CD8-positive, alpha-beta memory T cell (primary cell): ENCODE results near the gene DCAF8L2. TPM values are rescaled to one million over a fixed set of nuclear protein-coding genes. Genes with fewer than 3 reads are reported as not detected.
"Not testable (repeated sequence)": the region's sequence is repeated elsewhere in the genome, so short reads cannot be mapped to it uniquely, and the experiment has no call there.

ENCODE experiments used
- CTCF ChIA-PET: fragments of 350-600 bp; sonication (Branson Sonifier 250); formaldehyde crosslinking; loops from one replicate; lab custom pipeline; 2021; ENCODE audit warnings: antibody characterized with exemption; lab: Charles Lee
- POLR2A ChIA-PET: fragments of 350-600 bp; sonication (Branson Sonifier 250); formaldehyde crosslinking; loops from one replicate; lab custom pipeline; 2021; ENCODE audit warnings: antibody characterized with exemption; lab: Charles Lee
- DNase-seq, 5 donors: peaks; one replicate each; pipeline versions ENCODE4 v3.0.0 to v3.0.0-alpha.2; 2020 to 2022; ENCODE audit warnings: mixed read lengths in 1 of 5
- H3K27ac ChIP-seq: one replicate; pipeline ENCODE4 v1.7.0; 2013; ENCODE audit warnings: low read depth, mild to moderate bottlenecking, low read length, moderate library complexity
- H3K27me3 ChIP-seq: 2 replicates; pipeline ENCODE4 v1.7.0; 2013; ENCODE audit warnings: low read length, mild to moderate bottlenecking; ENCODE audit not compliant: insufficient read depth, poor library complexity, severe bottlenecking
- H3K36me3 ChIP-seq: 2 replicates; pipeline ENCODE4 v1.7.0; 2013; ENCODE audit warnings: mild to moderate bottlenecking, low read length, moderate library complexity; ENCODE audit not compliant: insufficient read depth
- H3K4me1 ChIP-seq: 2 replicates; pipeline ENCODE4 v1.7.0; 2013; ENCODE audit warnings: mild to moderate bottlenecking, low read length, moderate library complexity; ENCODE audit not compliant: insufficient read depth
- H3K4me3 ChIP-seq: 2 replicates; pipeline ENCODE4 v1.7.0; 2013; ENCODE audit warnings: mild to moderate bottlenecking, low read length
- H3K9me3 ChIP-seq: 2 replicates; pipeline ENCODE4 v1.7.0; 2013; ENCODE audit warnings: mild to moderate bottlenecking, low read length
- H3K27ac Mint-ChIP-seq, 8 donors: one replicate each; pipeline ENCODE4 v1.8.0; 2020 to 2021; ENCODE audit warnings: mixed read lengths in 8 of 8, mild to moderate bottlenecking in 6 of 8, inconsistent platforms in 3 of 8, moderate library complexity in 3 of 8
- H3K27me3 Mint-ChIP-seq, 2 donors: one replicate each; pipeline ENCODE4 v1.8.0; 2020 to 2021; ENCODE audit warnings: mixed read lengths in 2 of 2, mild to moderate bottlenecking in 1 of 2, moderate library complexity in 1 of 2
- H3K36me3 Mint-ChIP-seq, 3 donors: one replicate each; pipeline ENCODE4 v1.8.0; 2020 to 2021; ENCODE audit warnings: mixed read lengths in 3 of 3, inconsistent platforms in 1 of 3, mild to moderate bottlenecking in 1 of 3
- H3K4me1 Mint-ChIP-seq, 3 donors: one replicate each; pipeline ENCODE4 v1.8.0; 2020 to 2021; ENCODE audit warnings: mixed read lengths in 3 of 3, inconsistent platforms in 1 of 3, mild to moderate bottlenecking in 1 of 3
- H3K4me3 Mint-ChIP-seq, 7 donors: one replicate each; pipeline ENCODE4 v1.8.0; 2020 to 2021; ENCODE audit warnings: mixed read lengths in 7 of 7, mild to moderate bottlenecking in 6 of 7, moderate library complexity in 4 of 7, inconsistent platforms in 2 of 7
- H3K9me3 Mint-ChIP-seq, 5 donors: one replicate each; pipeline ENCODE4 v1.8.0; 2020 to 2022; ENCODE audit warnings: mixed read lengths in 5 of 5, mild to moderate bottlenecking in 3 of 5, moderate library complexity in 2 of 5, inconsistent platforms in 1 of 5
- polyA plus RNA-seq: library from polyadenylated mRNA; unstranded; fragments of 300-500 nt; fragmentation: Illumina TruSeq; gene quantifications from one replicate; pipeline ENCODE4 v1.2.3, GENCODE V29; 2021
- total RNA-seq, 2 experiments: library from RNA; stranded (reverse); gene quantifications; one replicate each; pipeline ENCODE4 v1.2.3, GENCODE V29; 2021

Gene DCAF8L2
- total and polyA plus RNA-seq, 3 experiments from 2014 or later, result not detected

DNA sequence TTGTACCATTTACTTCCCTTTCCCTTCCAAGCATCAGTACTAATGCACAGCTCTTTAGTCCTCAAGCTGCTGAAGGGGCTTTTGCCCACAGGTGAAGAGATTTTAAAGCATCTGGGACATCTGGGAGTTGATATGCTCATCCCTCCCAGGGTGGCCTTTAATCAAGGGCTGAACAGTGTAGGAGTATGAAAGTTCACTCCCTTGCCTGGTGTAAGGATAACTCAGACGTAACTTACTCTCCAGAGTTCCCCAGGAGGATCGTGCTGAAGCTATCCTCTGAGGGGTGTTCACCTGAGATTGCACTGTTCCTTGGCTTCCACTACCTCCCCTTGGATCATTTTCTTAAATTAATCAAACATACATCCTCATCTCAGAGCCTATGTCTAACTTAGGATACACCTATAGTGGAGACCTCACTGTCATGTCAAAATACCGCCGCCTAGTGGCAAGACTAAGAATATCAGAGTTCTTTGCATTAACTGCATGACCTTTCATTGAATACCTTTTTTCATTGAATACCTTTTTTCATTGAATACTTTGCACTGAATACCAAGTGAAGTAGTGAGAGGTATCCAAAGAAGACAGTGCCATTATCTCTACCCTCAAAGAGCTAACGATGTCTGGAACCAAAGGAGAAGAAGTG lies 93.5 kb downstream of the DCAF8L2 start:
- H3K9me3 ChIP-seq, DNase-seq, H3K27me3 ChIP-seq, H3K27me3 Mint-ChIP-seq, H3K27ac ChIP-seq, H3K36me3 Mint-ChIP-seq, H3K36me3 ChIP-seq, H3K4me3 ChIP-seq, H3K4me1 ChIP-seq, H3K4me3 Mint-ChIP-seq, CTCF ChIA-PET, H3K9me3 Mint-ChIP-seq, H3K4me1 Mint-ChIP-seq, POLR2A ChIA-PET: not testable (repeated sequence)
- H3K27ac Mint-ChIP-seq, result peak overlapping the region in 1 of 8 donors; percentile 36

DNA sequence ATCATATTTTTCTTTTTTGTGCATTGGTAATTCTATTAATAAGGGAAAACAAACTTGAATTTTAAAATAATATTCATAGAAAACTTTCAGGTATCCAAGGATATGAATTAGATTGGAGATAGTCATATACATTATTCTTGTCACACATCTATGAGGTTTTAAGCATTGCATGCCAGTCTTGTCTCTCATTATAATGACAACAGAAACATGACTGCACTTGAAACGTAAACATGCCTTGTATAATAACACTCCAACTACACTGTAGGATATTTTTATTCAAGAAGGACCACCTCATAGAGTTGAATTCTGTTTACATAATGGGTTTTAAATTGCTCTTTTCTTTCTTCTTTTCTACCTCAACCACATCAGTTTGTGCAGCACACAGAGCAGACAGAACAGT lies 104.5 kb downstream of the DCAF8L2 start:
- H3K4me1 ChIP-seq, result no peaks in the 10 kb centered on the region
- H3K27ac ChIP-seq, result no peak overlapping the region
- H3K9me3 ChIP-seq, result no peaks in the 10 kb centered on the region
- H3K27ac Mint-ChIP-seq, result no peak overlapping the region
- no peak overlapping the region for H3K4me3 ChIP-seq
- CTCF ChIA-PET, result no interaction called here
- no peaks in the 10 kb centered on the region for H3K4me1 Mint-ChIP-seq
- H3K27me3 Mint-ChIP-seq, result peaks cover 0 to 2% of the 10 kb centered on the region in 2 donors
- peaks cover 0 to 10% (median 1%) of the 10 kb centered on the region in 5 donors for H3K9me3 Mint-ChIP-seq
- no peak for DNase-seq
- no peak overlapping the region for H3K4me3 Mint-ChIP-seq
- POLR2A ChIA-PET, result no interaction called here
- no peaks in the 10 kb centered on the region for H3K36me3 Mint-ChIP-seq
- no peaks in the 10 kb centered on the region for H3K27me3 ChIP-seq
- no peaks in the 10 kb centered on the region for H3K36me3 ChIP-seq

DNA sequence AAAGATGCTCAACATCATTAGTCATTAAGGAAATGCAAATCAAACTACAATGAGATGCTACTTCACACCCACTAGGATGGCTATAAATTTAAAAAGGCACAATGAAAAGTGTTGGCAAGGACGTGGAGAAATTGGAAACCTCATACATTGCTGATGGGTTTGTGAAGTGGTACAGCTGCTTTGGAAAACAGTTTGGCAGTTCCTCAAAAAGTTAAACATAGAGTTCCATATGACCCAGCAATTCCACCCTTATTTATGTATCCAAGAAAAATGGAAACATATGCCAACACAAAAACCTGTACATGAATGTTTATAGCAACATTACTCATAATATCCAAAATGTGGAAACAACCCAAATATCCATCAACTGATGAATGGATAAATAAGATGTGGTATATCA lies 116.4 kb downstream of the DCAF8L2 start:
- Histone ChIP-seq H3K4me3 (no peak overlapping the region), H3K4me1 (no peaks in the 10 kb centered on the region), H3K27ac (no peak overlapping the region), H3K27me3 (no peaks in the 10 kb centered on the region), H3K9me3 (no peaks in the 10 kb centered on the region), H3K36me3 (no peaks in the 10 kb centered on the region)
- CTCF ChIA-PET, result no interaction called here
- H3K27ac Mint-ChIP-seq, result no peak overlapping the region
- no peak overlapping the region for H3K4me3 Mint-ChIP-seq
- POLR2A ChIA-PET, result no interaction called here
- H3K4me1 Mint-ChIP-seq, result no peaks in the 10 kb centered on the region
- H3K27me3 Mint-ChIP-seq, result no peaks in the 10 kb centered on the region
- peaks cover 0 to 5% (median 0%) of the 10 kb centered on the region in 5 donors for H3K9me3 Mint-ChIP-seq
- H3K36me3 Mint-ChIP-seq, result no peaks in the 10 kb centered on the region
- DNase-seq, result no peak

DNA sequence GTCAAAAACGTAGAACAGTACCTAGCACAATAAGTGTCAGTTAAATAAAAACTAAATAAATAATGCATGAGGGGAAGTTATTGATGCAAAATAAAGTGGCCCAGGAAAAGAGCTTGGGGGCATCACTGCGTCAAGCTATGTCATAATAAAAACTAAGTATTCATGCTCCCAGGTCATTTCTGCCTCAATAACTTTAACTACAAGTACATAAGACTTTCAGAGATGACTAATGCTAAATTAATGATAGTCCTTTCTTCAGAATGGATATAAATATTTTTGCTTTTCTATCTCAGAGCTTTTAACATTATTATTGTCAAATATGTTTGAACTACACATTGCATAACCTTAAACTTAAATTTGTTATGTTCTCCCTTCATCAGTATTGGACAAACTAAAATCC lies 125.5 kb downstream of the DCAF8L2 start:
- Mint-ChIP-seq H3K4me3 (no peak overlapping the region), H3K36me3 (no peaks in the 10 kb centered on the region), H3K27ac (no peak overlapping the region), H3K9me3 (peaks cover 0 to 5% (median 2%) of the 10 kb centered on the region in 5 donors), H3K27me3 (no peaks in the 10 kb centered on the region), H3K4me1 (no peaks in the 10 kb centered on the region)
- no peak for DNase-seq
- Histone ChIP-seq H3K4me3 (no peak overlapping the region), H3K27ac (no peak overlapping the region), H3K27me3 (no peaks in the 10 kb centered on the region), H3K9me3 (no peaks in the 10 kb centered on the region), H3K4me1 (no peaks in the 10 kb centered on the region), H3K36me3 (no peaks in the 10 kb centered on the region)
- CTCF ChIA-PET, result no interaction called here
- POLR2A ChIA-PET, result no interaction called here

DNA sequence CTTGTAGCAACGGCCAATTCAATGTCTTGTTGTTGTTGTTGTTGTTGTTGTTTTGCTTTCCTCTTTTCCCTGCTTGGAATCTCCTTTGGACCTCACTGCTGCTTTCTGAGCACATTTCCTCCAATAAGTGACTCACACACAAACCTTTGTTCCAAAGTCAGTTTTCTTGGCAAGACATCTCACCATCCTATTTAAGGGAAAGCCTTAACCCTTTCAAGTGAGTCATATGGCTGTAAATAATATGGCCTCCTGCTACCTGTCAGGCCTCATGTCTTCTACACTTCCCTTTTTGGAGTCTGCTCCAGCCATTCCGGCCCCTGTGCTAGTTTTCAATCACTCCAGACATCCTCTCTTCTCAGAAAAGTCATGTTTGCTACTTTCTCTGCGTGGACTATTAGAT lies 138.1 kb downstream of the DCAF8L2 start:
- Mint-ChIP-seq H3K9me3 (peaks cover 0 to 12% (median 2%) of the 10 kb centered on the region in 5 donors), H3K4me3 (no peak overlapping the region), H3K4me1 (no peaks in the 10 kb centered on the region), H3K27ac (no peak overlapping the region), H3K36me3 (no peaks in the 10 kb centered on the region), H3K27me3 (no peaks in the 10 kb centered on the region)
- H3K4me1 ChIP-seq, result no peaks in the 10 kb centered on the region
- no peaks in the 10 kb centered on the region for H3K36me3 ChIP-seq
- no peak overlapping the region for H3K4me3 ChIP-seq
- POLR2A ChIA-PET, result no interaction called here
- H3K9me3 ChIP-seq, result no peaks in the 10 kb centered on the region
- H3K27me3 ChIP-seq, result no peaks in the 10 kb centered on the region
- CTCF ChIA-PET, result no interaction called here
- DNase-seq, result no peak
- no peak overlapping the region for H3K27ac ChIP-seq

DNA sequence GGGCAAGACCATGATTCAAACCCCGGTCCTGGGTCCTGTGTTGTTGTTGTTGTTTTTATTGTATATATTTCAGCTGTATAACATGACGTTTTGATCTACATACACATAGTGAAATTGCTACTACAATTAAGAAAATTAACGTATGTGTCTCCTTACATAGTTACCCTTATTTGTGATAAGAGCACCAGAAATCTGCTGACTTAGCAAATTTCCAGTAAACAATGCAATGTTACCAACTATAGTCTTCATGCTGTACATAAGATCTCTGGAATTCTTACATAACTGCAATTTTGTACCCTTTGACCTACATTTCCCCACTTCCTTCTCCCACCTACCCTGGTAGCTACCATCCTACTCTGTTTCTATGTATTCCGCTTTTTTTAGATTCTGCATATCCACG lies 141.8 kb downstream of the DCAF8L2 start:
- H3K27me3 Mint-ChIP-seq, result no peaks in the 10 kb centered on the region
- no peak overlapping the region for H3K4me3 ChIP-seq
- peaks cover 0 to 12% (median 4%) of the 10 kb centered on the region in 5 donors for H3K9me3 Mint-ChIP-seq
- no peaks in the 10 kb centered on the region for H3K27me3 ChIP-seq
- no peak for DNase-seq
- ChIA-PET POLR2A (no interaction called here), CTCF (no interaction called here)
- H3K4me3 Mint-ChIP-seq, result no peak overlapping the region
- H3K4me1 ChIP-seq, result no peaks in the 10 kb centered on the region
- no peaks in the 10 kb centered on the region for H3K4me1 Mint-ChIP-seq
- H3K27ac ChIP-seq, result no peak overlapping the region
- no peaks in the 10 kb centered on the region for H3K9me3 ChIP-seq
- no peaks in the 10 kb centered on the region for H3K36me3 ChIP-seq
- H3K27ac Mint-ChIP-seq, result no peak overlapping the region
- no peaks in the 10 kb centered on the region for H3K36me3 Mint-ChIP-seq

DNA sequence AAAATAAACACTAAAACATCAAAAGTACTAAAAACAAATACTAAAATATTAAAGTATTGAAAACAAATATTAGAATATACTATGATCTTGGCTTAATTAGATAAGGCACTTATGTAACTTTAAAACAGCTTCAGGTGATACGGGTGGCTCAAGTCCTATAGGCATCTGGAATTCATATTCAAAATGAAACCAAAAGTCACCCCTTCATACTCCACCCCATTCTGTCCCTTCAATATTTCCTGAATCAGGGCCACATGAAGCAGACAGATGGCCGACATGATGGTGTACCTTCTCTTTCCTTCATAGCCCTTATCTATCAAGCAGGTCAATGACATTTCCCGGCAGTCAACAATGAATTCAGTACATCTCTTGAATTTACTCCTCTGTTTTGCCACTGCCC lies 145.8 kb downstream of the DCAF8L2 start:
- H3K4me3 Mint-ChIP-seq, result no peak overlapping the region
- no peak for DNase-seq
- no peak overlapping the region for H3K27ac Mint-ChIP-seq
- Histone ChIP-seq H3K36me3 (no peaks in the 10 kb centered on the region), H3K4me3 (no peak overlapping the region), H3K9me3 (no peaks in the 10 kb centered on the region), H3K27me3 (no peaks in the 10 kb centered on the region), H3K4me1 (no peaks in the 10 kb centered on the region), H3K27ac (no peak overlapping the region)
- no peaks in the 10 kb centered on the region for H3K36me3 Mint-ChIP-seq
- peaks cover 2 to 8% (median 4%) of the 10 kb centered on the region in 5 donors for H3K9me3 Mint-ChIP-seq
- H3K4me1 Mint-ChIP-seq, result no peaks in the 10 kb centered on the region
- peaks cover 0 to 1% of the 10 kb centered on the region in 2 donors for H3K27me3 Mint-ChIP-seq
- ChIA-PET CTCF (no interaction called here), POLR2A (no interaction called here)

DNA sequence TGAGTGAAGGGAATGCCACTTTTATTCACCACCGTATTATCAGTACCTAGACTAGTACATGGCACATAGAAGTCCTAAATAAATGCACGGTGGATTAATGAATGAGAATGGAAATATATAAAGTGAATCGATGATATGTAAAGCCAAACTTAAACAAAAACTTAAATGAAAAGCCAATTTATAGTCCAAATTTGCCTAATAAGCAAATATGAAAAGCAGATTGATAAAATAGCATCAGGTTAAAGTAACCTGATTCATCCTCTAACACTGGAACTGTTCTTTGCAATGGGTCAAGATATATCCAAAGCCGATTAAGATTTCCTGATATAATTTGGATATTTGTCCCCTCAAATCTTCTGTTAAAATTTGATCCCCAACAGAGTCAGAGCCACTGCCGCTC lies 150.8 kb downstream of the DCAF8L2 start:
- Mint-ChIP-seq H3K36me3 (no peaks in the 10 kb centered on the region), H3K9me3 (peaks cover 0 to 6% (median 4%) of the 10 kb centered on the region in 5 donors), H3K4me1 (no peaks in the 10 kb centered on the region), H3K27me3 (peaks cover 0 to 1% of the 10 kb centered on the region in 2 donors), H3K27ac (no peak overlapping the region), H3K4me3 (no peak overlapping the region)
- no peaks in the 10 kb centered on the region for H3K36me3 ChIP-seq
- DNase-seq, result no peak
- H3K4me3 ChIP-seq, result no peak overlapping the region
- ChIA-PET POLR2A (no interaction called here), CTCF (no interaction called here)
- H3K4me1 ChIP-seq, result no peaks in the 10 kb centered on the region
- H3K9me3 ChIP-seq, result no peaks in the 10 kb centered on the region
- no peak overlapping the region for H3K27ac ChIP-seq
- H3K27me3 ChIP-seq, result no peaks in the 10 kb centered on the region
